ENCODE results near the gene EPB41L1.

EPB41L1 gene

GRCh38 chr20:36182604-36183154 is 28.1 kb downstream of the EPB41L1 start:
- no peak for TF ChIP-seq REST (IDR thresholded peaks at IDR 0.05; ENCODE audit: low read depth)
- no peak for TF ChIP-seq RAD21 (IDR thresholded peaks at IDR 0.05; ENCODE audit: low read depth)
- no peak for TF ChIP-seq TCF12 (IDR thresholded peaks at IDR 0.05; ENCODE audit: low read depth)
- TF ChIP-seq FOXM1 (IDR thresholded peaks at IDR 0.05; ENCODE audit: borderline replicate concordance, low read depth): no peak

GRCh38 chr20:36183155-36183944 is 28.8 kb downstream of the EPB41L1 start:
- TF ChIP-seq FOXM1 (IDR thresholded peaks at IDR 0.05; ENCODE audit: borderline replicate concordance, low read depth): no peak
- no peak for TF ChIP-seq USF1 (IDR thresholded peaks at IDR 0.05)
- TF ChIP-seq CEBPB (IDR thresholded peaks at IDR 0.05): no peak
- TF ChIP-seq MAX (IDR thresholded peaks at IDR 0.05): no peak
- TF ChIP-seq CREB1 (IDR thresholded peaks at IDR 0.05; ENCODE audit: low read depth): no peak
- no peak for TF ChIP-seq ZBTB7A (IDR thresholded peaks at IDR 0.05; ENCODE audit: low read depth)
- no peak for TF ChIP-seq REST (IDR thresholded peaks at IDR 0.05; ENCODE audit: low read depth)

GRCh38 chr20:36184816-36185776 is 30.6 kb downstream of the EPB41L1 start:
- TF ChIP-seq EP300 (IDR thresholded peaks at IDR 0.05; ENCODE audit: borderline replicate concordance) (no peak), CEBPB (IDR thresholded peaks at IDR 0.05) (no peak), CREB1 (IDR thresholded peaks at IDR 0.05; ENCODE audit: low read depth) (no peak), ZBTB7A (IDR thresholded peaks at IDR 0.05; ENCODE audit: low read depth) (no peak)

- TF ChIP-seq REST (IDR thresholded peaks at IDR 0.05; ENCODE audit: low read depth): no peak
- no peak for TF ChIP-seq FOXM1 (IDR thresholded peaks at IDR 0.05; ENCODE audit: borderline replicate concordance, low read depth)
- no peak for TF ChIP-seq CEBPB (IDR thresholded peaks at IDR 0.05)
- TF ChIP-seq NFIC (IDR thresholded peaks at IDR 0.05): no peak
Measured at GRCh38 chr20:36193977-36194712, 39.6 kb downstream of the EPB41L1 start.

- TF ChIP-seq CREB1 (IDR thresholded peaks at IDR 0.05; ENCODE audit: low read depth) (no peak), CEBPB (IDR thresholded peaks at IDR 0.05) (no peak), TEAD4 (IDR thresholded peaks at IDR 0.05) (no peak)
Measured at GRCh38 chr20:36196676-36197075, 42.1 kb downstream of the EPB41L1 start.

All from Ishikawa (cell line).